K562 (cell line): Measurements from ENCODE around the gene PRKAG2. TPM values are rescaled to one million over a fixed set of nuclear protein-coding genes. Genes with fewer than 3 reads are reported as not detected.

ENCODE experiments used
- BACH1 ChIP-seq: fragments of 200-800 bp; sonication (Bioruptor generic); IDR thresholded peaks from 2 replicates; pipeline ENCODE4 v1.6.1; 2016; ENCODE audit warnings: missing genetic modification characterization, missing compliant biosample characterization
- BHLHE40 ChIP-seq: IDR thresholded peaks from 2 replicates; pipeline ENCODE4 v1.6.1; 2011; ENCODE audit warnings: low read length, improper control_type of control experiment
- CREB5 ChIP-seq: fragments of 250-450 bp; sonication (Bioruptor Pico); IDR thresholded peaks from 2 replicates; pipeline ENCODE4 v1.5.0; 2020; ENCODE audit warnings: mild to moderate bottlenecking
- CREM ChIP-seq: IDR thresholded peaks from 2 replicates; pipeline ENCODE4 v1.6.1; 2014; ENCODE audit warnings: antibody characterized with exemption, low read depth
- HMG20B ChIP-seq: fragments of 250-450 bp; sonication (Bioruptor Pico); IDR thresholded peaks from 2 replicates; pipeline ENCODE4 v1.5.0; 2021; ENCODE audit warnings: mild to moderate bottlenecking
- ID3 ChIP-seq, 2 experiments: fragments of 250-450 bp in 1 of 2; fragments of 450-650 bp in 1 of 2; sonication (Bioruptor Pico) in 1 of 2; IDR thresholded peaks; 2 replicates each; pipeline versions ENCODE4 v1.6.1 to v1.8.0; 2016 to 2021; ENCODE audit warnings: mild to moderate bottlenecking in 2 of 2, moderate library complexity in 2 of 2, missing compliant biosample characterization in 1 of 2, missing genetic modification characterization in 1 of 2
- KDM1A ChIP-seq, 2 experiments: fragments of 450-650 bp; IDR thresholded peaks; 2 replicates each; pipeline ENCODE4 v1.6.1; 2016; ENCODE audit warnings: mild to moderate bottlenecking in 2 of 2
- LCOR ChIP-seq: sonication (generic); formaldehyde crosslinking; IDR thresholded peaks from 2 replicates; pipeline ENCODE4 v1.8.0; 2022; ENCODE audit warnings: mild to moderate bottlenecking, missing genetic modification reagents
- RBM25 ChIP-seq: fragments of 200-400 bp; formaldehyde crosslinking; IDR thresholded peaks from 2 replicates; pipeline ENCODE4 v1.6.1; 2018; ENCODE audit warnings: low read length, low read depth, moderate library complexity; ENCODE audit not compliant: severe bottlenecking
- REST ChIP-seq, 2 experiments: fragments of 450-650 bp; formaldehyde crosslinking in 1 of 2; IDR thresholded peaks; 2 replicates each; pipeline versions ENCODE4 v1.4.0 to v1.6.1; 2014 to 2020; ENCODE audit warnings: mild to moderate bottlenecking in 2 of 2, borderline replicate concordance in 1 of 2, low read depth in 1 of 2
- SOX6 ChIP-seq: fragments of 450-650 bp; IDR thresholded peaks from 2 replicates; pipeline ENCODE4 v1.6.1; 2014; ENCODE audit warnings: mild to moderate bottlenecking
- UBTF ChIP-seq, 2 experiments: IDR thresholded peaks; 2 replicates each; pipeline ENCODE4 v1.6.1; 2012; ENCODE audit warnings: improper control_type of control experiment in 2 of 2, low read depth in 2 of 2, low read length in 2 of 2, borderline replicate concordance in 1 of 2
- ZFX ChIP-seq: sonication (generic); formaldehyde crosslinking; IDR thresholded peaks from 2 replicates; pipeline ENCODE4 v1.8.0; 2022; ENCODE audit warnings: mild to moderate bottlenecking, missing genetic modification reagents, moderate library complexity
- polyA plus RNA-seq, 8 experiments: library from polyadenylated mRNA; depleted of rRNA in 4 of 8; stranded (reverse) in 5 of 8; unstranded in 3 of 8; fragments of >200 nt; fragmentation: Nextera tagmentation in 2 of 8; fragmentation: Illumina TruSeq in 1 of 8; extraction: Ambion mirVana in 2 of 8; extraction: Trizol in 1 of 8; gene quantifications; 2 replicates each; pipeline versions ENCODE4 v1.2.1 to v1.2.3, GENCODE V29; 2011 to 2014; ENCODE audit warnings: inconsistent platforms in 1 of 8, missing spikeins in 1 of 8
- total RNA-seq, 7 experiments: library from RNA; depleted of rRNA in 6 of 7; stranded (reverse); fragments of >200 nt in 6 of 7; fragmentation: Illumina TruSeq in 2 of 7; extraction: Trizol in 2 of 7; gene quantifications; 2 replicates each; pipeline versions ENCODE4 v1.2.1 to v1.2.3, GENCODE V29; 2011 to 2021; ENCODE audit warnings: low replicate concordance in 1 of 7

PRKAG2 gene
- total and polyA plus RNA-seq, 9 of the 15 experiments (the other 6 are each of a cell fraction or from before 2014, with no cell fraction given), result 0.99 to 5.6 (median 3.3) TPM

DNA sequence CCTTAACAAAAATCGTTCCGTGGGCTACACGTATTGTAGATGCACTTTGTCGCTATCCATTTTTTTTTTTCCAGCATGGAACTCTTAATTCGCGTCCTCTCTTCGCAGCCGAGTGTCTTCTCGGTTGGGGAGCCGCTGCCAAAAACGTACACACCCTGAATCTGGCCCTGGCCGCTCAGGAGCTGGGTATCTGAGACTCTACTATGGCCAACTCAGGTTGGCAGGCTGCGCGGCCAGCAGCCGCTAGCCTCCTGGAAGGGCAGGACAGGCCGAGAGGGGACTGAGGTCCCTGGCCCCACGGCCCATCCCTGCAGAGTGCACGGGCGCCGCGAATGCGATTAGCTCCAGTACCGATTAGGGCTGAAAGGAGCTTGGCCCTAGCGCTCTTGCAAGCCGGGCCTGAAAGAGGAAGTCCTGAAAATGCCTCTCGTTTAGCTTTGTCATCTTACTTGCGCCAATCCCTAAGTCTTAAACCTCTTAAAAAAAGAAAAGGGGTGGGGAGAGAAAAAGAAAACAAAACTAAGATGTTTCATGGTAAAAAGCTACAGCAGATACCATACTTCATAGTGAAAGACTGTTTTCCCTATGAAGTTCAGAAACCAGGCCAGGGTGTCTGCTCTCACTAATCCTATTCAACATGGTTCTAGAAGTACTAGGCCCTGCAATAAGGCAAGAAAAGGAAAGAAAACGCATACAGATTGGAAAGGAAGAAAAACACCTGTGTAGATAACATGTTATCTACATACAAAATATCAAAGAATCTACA, 244.0 kb downstream of the PRKAG2 start (continued):
- no peak for TF ChIP-seq REST (IDR thresholded peaks at IDR 0.05; ENCODE audit: borderline replicate concordance)
- 0 out of 2 replicates have a peak, but pooled peaks have one; percentile 17 for TF ChIP-seq REST (CRISPR knock-in tag; IDR thresholded peaks at IDR 0.05; ENCODE audit: low read depth)
- no peak for TF ChIP-seq ID3 (CRISPR knock-in tag; IDR thresholded peaks at IDR 0.05)
- 0 out of 2 replicates have a peak, but pooled peaks have one; percentile 40 for TF ChIP-seq ID3 (tag; IDR thresholded peaks at IDR 0.05)
- peak in 1 of 2 experiments; percentile 79; a peak in 2 of 4 replicates for TF ChIP-seq UBTF (IDR thresholded peaks at IDR 0.05; ENCODE audit: borderline replicate concordance in 1 of 2, low read depth in 2 of 2, low read length in 2 of 2)
- TF ChIP-seq CREB5 (CRISPR knock-in tag), result no peak
- TF ChIP-seq KDM1A (IDR thresholded peaks at IDR 0.05), result peak in 1 of 2 experiments; percentile 14; a peak in 1 of 4 replicates
- peak; percentile 83 for TF ChIP-seq BHLHE40
- TF ChIP-seq RBM25, result peak; percentile 49
- TF ChIP-seq HMG20B (CRISPR knock-in tag), result no peak
- TF ChIP-seq CREM, result peak; percentile 38; the same call in 1 of the 2 replicates
- TF ChIP-seq ZFX (CRISPR knock-in tag), result peak; percentile 54; the same call in 1 of the 2 replicates
- TF ChIP-seq SOX6, result 0 out of 2 replicates have a peak, but pooled peaks have one; percentile 24
- TF ChIP-seq BACH1 (tag), result no peak
- peak; percentile 75 for TF ChIP-seq LCOR
